ENCODE results near the gene ERGIC1.

DNA sequence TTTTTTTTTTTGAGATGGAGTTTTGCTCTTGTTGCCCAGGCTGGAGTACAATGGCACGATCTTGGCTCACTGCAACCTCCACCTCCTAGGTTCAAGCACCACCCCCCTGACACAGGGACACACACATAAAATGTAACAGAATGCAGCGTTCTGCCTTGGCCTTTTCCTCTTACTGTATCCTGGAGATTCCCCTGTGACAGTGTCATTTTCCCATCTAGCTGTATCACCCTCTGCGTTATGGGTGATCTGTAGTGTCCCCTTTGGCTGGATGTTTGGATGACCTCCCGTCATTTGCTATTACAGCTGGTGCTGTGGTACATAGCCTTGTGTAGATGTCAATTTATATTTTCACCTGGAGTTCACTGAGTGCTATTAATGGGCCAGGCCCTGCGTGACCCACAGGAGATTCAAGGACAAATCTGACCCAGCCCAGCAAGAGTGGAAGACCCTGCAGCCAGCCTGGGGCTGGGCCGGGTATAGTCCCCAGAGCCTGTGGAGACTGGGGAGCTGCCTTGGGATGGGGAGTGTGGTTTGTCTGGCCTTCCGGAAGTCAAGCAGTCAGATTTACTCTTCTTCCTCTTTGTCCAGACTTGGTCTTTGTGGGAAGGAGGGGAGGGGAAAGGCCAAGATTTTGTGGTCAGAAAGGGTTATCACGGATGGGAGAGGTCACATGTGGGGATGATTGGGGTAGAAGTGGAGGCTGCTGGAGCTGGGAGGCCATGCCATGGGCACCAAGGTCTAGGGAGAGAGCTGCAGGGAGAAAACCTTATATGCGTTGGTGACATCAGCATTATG, 43.6 kb downstream of the ERGIC1 start:
- TF ChIP-seq CTCF (IDR thresholded peaks at IDR 0.05; ENCODE audit: poor library complexity, severe bottlenecking) (no peak), TAF1 (IDR thresholded peaks at IDR 0.05; ENCODE audit: low read depth) (no peak), POLR2AphosphoS5 (IDR thresholded peaks at IDR 0.05) (no peak), RAD21 (conservative IDR thresholded peaks at IDR 0.05) (no peak), EP300 (conservative IDR thresholded peaks at IDR 0.05; ENCODE audit: poor library complexity, severe bottlenecking) (no peak)
